ENCODE data around the gene TAS1R1.
A peak's percentile ranks its signal among the peaks of the same experiment; 100 is the strongest.
"Not testable (repeated sequence)": the region's sequence is repeated elsewhere in the genome, so short reads cannot be mapped to it uniquely, and the experiment has no call there.

The TAS1R1 gene

DNA sequence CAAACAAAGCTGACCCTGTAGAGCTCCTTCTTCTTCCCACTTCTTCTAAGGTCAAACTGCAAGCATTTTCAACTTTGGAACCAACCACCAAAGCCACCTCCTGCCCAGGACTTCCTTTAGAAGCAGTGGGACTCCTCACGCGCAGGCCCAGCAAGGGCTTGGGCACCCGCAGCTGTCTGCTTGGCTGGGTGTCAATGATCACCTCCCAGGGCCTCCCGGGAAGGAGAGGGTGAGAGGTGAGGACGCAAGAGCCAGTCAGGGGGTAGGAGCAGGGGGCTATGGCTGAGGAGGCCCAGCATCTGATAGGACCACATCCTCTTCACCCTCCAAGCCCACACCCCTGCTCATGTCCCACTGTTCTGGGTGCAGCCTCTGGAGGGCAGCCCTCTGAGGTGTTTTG, 37.3 kb downstream of the TAS1R1 start:
- DNase-seq, result no peak

DNA sequence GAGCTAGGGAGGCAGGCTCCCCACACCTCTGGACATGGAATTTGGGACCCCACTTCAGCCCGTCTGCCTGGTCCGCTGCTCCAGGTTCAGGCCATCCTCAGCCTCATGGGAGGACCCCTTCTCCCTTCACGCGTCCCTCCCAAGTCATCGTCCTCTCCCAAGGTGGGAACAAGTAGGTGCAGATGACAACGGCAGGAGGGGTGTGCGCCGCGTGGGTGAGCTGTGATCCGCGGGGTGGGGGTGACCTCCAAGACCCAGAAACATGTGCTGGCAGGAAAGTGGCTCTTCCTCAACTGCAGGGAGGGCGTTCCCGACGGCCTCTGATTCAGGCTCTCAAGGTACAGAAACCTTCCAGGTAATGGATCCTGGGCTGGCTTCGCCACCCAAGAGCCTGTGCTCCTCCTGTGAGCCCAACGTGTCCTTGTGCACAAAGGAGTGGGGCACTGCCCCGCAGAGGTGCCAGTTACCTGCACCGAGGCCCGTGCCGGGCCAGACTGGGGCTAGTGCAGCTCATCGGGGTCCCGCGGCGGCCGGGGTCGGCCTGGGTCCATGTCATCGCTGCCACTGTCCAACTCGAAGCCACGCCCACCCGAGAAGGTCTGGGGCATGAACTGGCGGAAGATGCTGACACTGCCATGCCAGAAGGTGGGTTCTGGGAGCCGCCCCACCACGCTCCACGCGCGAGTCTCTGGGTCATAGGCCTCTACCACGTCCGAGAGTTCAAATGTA, 37.9 kb downstream of the TAS1R1 start:
- no peak for DNase-seq

DNA sequence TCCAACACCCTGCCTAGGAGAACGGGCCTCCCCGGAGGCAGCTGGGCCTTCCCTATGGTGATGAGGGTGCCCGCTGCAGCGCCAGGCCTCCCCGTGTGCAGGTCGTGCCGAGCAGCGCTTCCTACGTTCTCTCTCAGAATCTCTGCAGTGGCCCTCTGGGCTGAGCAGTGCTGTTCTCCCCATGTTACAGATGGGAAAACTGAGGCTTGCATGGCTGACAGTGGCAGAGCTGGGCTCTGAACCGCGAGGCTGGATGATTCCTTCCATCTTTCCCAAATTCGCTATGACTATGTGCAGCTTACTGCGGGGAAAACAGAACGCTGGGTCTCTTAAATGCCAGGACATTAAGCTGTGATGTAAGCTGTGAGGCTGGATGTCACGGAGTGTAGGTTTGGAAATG, 38.7 kb downstream of the TAS1R1 start:
- DNase-seq, result no peak

DNA sequence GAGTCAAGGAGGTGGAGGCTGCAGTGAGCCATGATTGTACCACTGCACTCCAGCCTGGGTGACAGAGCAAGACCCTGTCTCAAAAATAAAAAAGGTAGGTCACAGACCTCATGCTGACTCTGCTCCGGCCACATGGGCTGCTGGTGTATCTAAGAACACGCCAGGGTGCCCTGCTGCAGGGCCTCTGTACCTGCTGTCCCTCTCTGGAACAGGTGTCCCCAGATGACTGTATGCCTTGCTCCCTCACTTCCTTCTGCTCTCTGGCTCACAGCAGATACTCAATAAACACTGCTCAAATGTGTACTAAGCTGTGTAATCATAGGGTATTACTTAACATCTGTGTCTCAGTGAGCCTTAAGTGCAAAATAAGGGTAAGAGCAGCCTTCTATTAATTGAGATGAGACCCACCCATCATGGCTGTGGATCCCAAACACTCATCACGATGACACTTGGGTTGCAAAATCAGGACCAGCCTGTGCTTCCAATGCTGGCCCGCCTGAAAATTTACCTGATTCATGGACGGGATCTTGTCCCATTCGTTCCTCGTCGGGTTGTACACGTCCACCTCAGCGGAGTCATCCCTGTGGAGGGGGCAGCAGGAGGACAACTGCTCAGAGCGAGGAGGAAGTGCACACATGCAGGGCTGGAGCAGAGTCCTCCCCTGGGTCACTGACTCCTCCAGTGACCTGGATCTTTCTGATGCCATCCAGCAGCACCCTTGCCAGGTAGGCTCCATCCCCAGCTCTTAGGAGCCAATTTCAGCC, 40.1 kb downstream of the TAS1R1 start:
- no peak for DNase-seq

- no peak for DNase-seq
Measured at GRCh38 chr1:6596351-6596750, 41.2 kb downstream of the TAS1R1 start.

GRCh38 chr1:6596886-6597776, 42.0 kb downstream of the TAS1R1 start:
- DNase-seq, result no peak

DNA sequence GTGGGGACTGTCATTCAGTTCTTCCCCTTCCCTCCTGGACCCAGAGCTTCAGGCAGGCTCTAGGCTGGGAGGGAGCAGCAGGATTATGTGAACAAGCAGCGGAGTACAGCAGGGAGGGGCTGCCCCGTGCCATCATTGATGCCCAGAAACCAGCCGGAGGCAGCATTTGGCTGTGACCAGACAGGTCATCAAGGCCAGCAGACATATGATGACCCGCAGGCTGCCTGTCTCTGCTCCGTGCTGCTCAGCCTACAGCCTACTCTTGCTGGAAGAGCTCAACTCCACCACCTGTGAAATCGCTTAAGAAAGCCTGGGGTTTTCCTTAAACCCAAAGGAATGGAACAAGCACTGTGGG, 42.6 kb downstream of the TAS1R1 start:
- no peak for DNase-seq

GRCh38 chr1:6599141-6599975, 44.3 kb downstream of the TAS1R1 start:
- peak; percentile 89 to 92 for DNase-seq

GRCh38 chr1:6599991-6600390, 44.9 kb downstream of the TAS1R1 start:
- DNase-seq, result not testable (repeated sequence)

DNA sequence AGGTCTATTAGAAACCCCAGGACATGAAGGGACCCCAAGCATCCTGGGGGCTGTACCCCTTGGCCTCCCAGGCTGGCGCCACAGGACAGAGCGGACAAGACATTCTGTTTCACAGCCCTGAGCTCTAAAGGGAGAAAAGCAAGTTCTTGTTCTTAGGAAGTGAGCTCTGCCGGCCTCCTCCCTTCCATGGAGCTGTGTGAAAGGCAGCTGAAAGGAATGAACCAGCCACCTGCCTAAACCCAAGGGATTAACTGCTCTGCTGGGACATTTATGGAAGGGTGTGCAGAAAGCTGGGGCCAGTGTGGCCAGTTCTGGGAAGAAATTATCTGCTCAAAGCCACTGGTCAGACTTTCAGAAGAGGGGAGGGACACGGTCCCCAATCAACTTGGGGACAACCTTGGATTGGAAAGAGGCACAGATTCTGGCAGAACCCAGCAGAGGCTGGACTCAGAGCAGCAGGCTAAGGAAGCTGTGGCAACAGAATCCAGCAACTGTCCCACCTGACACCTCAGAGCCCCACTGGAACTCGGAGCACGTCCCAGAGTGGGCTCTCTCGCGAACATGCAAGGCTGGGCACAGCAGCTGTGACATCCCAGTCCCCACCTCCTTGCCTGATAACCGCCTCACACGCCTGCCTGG, 45.4 kb downstream of the TAS1R1 start:
- DNase-seq, result no peak

- peak; percentile 58 to 76 for DNase-seq
Measured at GRCh38 chr1:6601049-6601922, 46.2 kb downstream of the TAS1R1 start.

GRCh38 chr1:6601923-6602668, 47.0 kb downstream of the TAS1R1 start:
- no peak for DNase-seq

- peak; percentile 77 to 81 for DNase-seq
Measured at GRCh38 chr1:6602669-6603237, 47.6 kb downstream of the TAS1R1 start, which contains the start of gene KLHL21. Gene KLHL21 (minus strand): TSS chr1:6602869. CDS start chr1:6602817, 52 bp downstream.

- DNase-seq, result peak; percentile 76 to 81
Measured at GRCh38 chr1:6603238-6603914, 48.3 kb downstream of the TAS1R1 start.

DNA sequence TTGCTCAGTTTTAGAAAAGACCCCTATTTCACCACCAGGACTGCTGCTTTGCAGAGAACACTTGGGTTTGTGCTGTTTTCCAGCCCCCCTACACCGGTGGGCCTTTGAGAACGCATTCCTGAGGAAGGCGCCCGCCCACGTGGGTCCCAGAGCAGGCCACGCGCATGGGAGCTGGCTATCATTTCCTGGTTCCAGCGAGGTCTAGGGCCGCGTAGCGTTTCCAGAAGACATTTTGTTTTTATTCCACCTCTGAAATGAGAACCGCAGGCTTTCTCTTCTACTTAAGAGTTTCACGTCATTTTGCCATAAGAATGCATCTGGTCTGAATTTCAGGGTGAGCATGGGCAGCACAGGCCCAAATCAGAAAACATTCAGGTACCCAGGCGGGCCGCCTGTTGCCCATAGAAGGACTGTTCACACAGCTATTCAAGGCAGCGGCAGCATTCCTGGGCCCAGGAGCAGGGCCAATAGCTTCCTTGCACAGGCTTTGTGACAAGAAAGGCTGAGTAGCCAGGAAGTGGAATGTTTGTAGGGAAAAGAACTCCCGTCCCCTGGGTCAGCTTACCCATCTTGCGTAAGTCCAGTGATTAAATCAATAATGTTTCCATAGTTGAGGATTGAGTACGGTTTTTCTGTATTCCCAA, 48.9 kb downstream of the TAS1R1 start:
- peak; percentile 62 to 67 for DNase-seq

DNA sequence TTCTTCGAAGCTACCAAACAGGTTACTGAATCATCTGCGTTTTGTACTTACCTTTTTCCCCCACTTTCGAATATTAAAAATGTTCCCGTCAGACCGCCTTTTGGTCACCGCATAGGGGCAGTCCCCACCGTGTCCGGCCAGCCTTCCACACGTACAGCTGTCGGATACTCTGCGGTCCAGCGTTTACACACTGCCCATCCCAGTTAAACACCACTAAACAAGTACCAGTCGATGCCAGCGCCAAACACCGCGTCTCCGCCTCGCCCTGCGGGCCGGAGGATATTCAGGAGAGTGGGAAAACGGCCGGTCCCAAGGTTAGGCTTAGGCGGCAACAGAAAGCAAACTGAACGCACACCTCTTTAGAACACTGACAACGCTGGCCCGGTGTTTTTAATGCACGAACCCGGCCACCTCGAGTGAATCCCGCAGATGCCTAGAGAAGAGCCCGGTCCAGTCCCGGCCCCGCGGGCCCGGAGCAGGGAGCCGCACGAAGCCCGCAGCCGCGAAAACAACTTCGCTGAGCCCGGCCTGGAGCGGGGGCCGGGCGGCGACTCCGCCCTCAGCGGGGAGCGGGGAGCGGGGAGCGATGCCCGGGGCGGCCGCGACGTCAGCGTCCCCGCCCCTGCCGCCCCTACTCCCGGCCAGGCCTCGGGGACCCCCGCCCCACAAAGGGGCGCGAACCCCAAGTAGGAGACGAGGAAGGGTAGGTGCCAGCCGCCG, 57.7 kb downstream of the TAS1R1 start:
- DNase-seq, result no peak

DNA sequence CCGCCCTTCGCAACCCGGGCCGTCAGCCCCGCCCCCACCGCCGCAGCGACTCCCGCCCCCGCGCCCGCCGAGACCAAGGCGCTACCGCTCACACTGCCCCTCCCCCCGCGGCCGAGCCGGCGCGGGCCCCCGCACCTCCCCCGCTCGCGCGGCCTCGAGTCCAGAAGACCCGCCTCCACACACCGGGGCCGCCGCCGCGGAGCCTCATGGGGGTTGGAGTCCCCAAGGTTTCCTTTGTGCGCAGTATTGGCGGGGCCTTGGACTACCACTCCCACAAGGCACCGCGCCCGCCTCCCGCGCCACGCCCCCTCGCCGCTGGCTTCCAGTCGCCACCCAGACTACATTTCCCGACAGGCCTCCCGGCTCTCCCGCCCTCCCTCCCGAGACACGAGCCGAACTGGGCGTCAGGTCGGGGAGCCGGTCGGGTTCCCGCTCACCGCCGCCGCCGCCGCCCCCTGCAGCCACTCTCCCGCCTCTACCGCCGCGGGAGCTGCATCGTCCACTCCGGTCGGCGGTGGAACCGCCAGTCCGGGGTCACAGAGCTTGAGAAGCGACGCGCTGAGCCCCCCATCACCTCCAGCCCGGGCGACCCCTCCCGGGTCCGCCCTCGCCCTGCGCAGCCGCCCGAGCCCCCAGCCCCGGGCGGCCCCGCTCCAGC, 58.4 kb downstream of the TAS1R1 start, which contains the start of gene PHF13:
Gene PHF13 (plus strand): TSS at position 371 of the 658 bp plus-strand sequence. CDS start 336 bp downstream, outside the sequence.
- DNase-seq, result peak; percentile 97 to 98
